Tibial nerve (tissue), 4 donors: ENCODE results near the gene DUSP21. TPM values are rescaled to one million over a fixed set of nuclear protein-coding genes. Genes with fewer than 3 reads are reported as not detected.

Source experiments
- DNase-seq, 2 donors: peaks; one replicate each; pipeline ENCODE4 v3.0.0-alpha.2; 2019; ENCODE audit warnings: low spot score in 2 of 2
- H3K27ac ChIP-seq, 4 donors: fragments of 200-600 bp; sonication (generic) in 3 of 4; one replicate each; pipeline ENCODE4 v1.5.1; 2017 to 2019; ENCODE audit warnings: mild to moderate bottlenecking in 1 of 4
- H3K27me3 ChIP-seq, 2 donors: fragments of 200-600 bp; sonication (generic) in 1 of 2; one replicate each; pipeline versions ENCODE4 v1.5.1 to v1.6.0; 2017 to 2019
- H3K36me3 ChIP-seq, 3 donors: fragments of 200-600 bp; sonication (generic); one replicate each; pipeline ENCODE4 v1.5.1; 2018 to 2019
- H3K4me1 ChIP-seq, 4 donors: fragments of 200-600 bp; sonication (generic) in 3 of 4; one replicate each; pipeline ENCODE4 v1.5.1; 2017 to 2019
- H3K4me3 ChIP-seq, 4 donors: fragments of 200-600 bp; sonication (generic) in 3 of 4; one replicate each; pipeline ENCODE4 v1.5.1; 2017 to 2019; ENCODE audit warnings: mild to moderate bottlenecking in 1 of 4, moderate library complexity in 1 of 4
- H3K9me3 ChIP-seq, 4 donors: fragments of 200-600 bp; sonication (generic) in 3 of 4; one replicate each; pipeline ENCODE4 v1.5.1; 2017 to 2019
- EP300 ChIP-seq, 2 donors: sonication (generic); formaldehyde crosslinking; IDR thresholded peaks; one replicate each; pipeline ENCODE4 v1.6.1; 2017; ENCODE audit warnings: antibody characterized with exemption in 2 of 2, mild to moderate bottlenecking in 1 of 2
- POLR2A ChIP-seq, 2 donors: fragments of 450-650 bp; IDR thresholded peaks; one replicate each; pipeline ENCODE4 v1.6.1; 2017; ENCODE audit warnings: antibody characterized with exemption in 2 of 2, mild to moderate bottlenecking in 2 of 2, moderate library complexity in 2 of 2
- WGBS, 2 donors: methylation state at CpG; one replicate each; pipeline ENCODE4 v1.1.5; 2018; 5-methylcytosine and 5-hydroxymethylcytosine counted together
- total RNA-seq, 4 donors: library from RNA; depleted of rRNA; stranded (reverse); fragments of >200 nt; gene quantifications; one replicate each; pipeline ENCODE4 v1.1.0, GENCODE V29; 2016
- TF ChIP-seq, protein P1 (sequence below), 5 experiments: fragments of 200-600 bp in 3 of 5; fragments of 450-650 bp in 2 of 5; sonication (generic) in 3 of 5; IDR thresholded peaks; one replicate each; pipeline ENCODE4 v1.5.1; 2016 to 2019; ENCODE audit warnings: antibody characterized with exemption in 5 of 5, mild to moderate bottlenecking in 3 of 5, moderate library complexity in 2 of 5

The DUSP21 gene
- total RNA-seq: not detected

DNA sequence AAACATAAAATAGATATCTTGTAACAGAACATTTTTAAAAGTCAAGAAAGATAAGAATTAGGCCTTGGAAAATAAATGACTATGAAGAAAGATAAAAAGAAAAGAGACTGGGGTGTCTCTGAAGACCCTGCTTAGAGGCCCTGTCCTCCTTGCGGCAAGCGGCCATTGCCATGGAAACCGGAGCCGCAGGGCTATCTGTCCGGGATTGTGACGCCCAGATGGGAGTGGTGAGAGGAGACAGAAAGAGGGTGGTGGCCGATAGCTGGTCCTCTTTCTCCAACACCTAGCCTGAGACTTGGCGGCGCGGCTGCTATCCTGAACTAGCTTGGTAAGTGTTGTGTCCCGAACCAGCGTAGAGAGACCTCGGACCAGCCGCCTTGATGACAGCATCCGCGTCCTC is at the start of gene DUSP21:
DUSP21 (plus strand) TSS at position 269 of the 400 bp plus-strand sequence; CDS start at position 381, 112 bp downstream.
- H3K36me3 ChIP-seq: no peaks in the 10 kb centered on the region

DNA sequence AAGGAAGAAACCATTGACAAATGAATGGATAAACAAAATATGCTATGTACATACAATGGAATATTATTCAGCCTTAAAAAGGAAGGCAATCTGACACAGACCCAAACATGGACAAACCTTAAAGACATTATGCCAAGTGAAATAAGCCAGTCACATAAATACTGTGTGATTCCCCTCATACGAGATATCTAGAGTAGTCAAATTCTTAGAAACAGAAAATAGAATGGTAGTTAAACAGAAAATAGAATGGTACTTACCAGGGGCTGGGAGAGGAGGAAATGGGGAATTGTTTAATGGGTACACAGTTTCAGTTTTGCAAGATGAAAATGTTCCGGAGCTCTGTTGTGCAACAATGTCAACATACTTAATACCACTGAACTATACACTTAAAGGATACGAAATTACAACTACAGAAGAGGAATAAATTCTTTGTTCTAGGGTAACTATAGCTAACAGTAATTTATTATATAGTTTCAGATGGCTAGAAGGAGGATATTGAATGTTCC is 47.8 kb upstream of the DUSP21 start:
- Histone ChIP-seq H3K36me3 (no peaks in the 10 kb centered on the region), H3K27ac (no peak overlapping the region), H3K9me3 (no peaks in the 10 kb centered on the region), H3K27me3 (no peaks in the 10 kb centered on the region), H3K4me1 (no peaks in the 10 kb centered on the region), H3K4me3 (no peak overlapping the region)
- WGBS, 2 donors: 60 to 68% methylated on average over 3 of the region's 3 CpGs
- no peak for DNase-seq
- TF ChIP-seq POLR2A (IDR thresholded peaks at IDR 0.05) (no peak), EP300 (IDR thresholded peaks at IDR 0.05) (no peak)
- TF ChIP-seq, protein P1, sequence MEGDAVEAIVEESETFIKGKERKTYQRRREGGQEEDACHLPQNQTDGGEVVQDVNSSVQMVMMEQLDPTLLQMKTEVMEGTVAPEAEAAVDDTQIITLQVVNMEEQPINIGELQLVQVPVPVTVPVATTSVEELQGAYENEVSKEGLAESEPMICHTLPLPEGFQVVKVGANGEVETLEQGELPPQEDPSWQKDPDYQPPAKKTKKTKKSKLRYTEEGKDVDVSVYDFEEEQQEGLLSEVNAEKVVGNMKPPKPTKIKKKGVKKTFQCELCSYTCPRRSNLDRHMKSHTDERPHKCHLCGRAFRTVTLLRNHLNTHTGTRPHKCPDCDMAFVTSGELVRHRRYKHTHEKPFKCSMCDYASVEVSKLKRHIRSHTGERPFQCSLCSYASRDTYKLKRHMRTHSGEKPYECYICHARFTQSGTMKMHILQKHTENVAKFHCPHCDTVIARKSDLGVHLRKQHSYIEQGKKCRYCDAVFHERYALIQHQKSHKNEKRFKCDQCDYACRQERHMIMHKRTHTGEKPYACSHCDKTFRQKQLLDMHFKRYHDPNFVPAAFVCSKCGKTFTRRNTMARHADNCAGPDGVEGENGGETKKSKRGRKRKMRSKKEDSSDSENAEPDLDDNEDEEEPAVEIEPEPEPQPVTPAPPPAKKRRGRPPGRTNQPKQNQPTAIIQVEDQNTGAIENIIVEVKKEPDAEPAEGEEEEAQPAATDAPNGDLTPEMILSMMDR (IDR thresholded peaks at IDR 0.05): no peak

More for the DNA sequence above, at the start of gene DUSP21:
- 89 to 98% methylated on average over 10 to 16 of the region's 16 CpGs for WGBS, 2 donors
- DNase-seq: no peak
- H3K4me1 ChIP-seq: no peaks in the 10 kb centered on the region
- H3K27me3 ChIP-seq: no peaks in the 10 kb centered on the region
- no peak within 1 kb of the TSS for H3K27ac ChIP-seq
- no peaks in the 10 kb centered on the region for H3K9me3 ChIP-seq
- no peak for TF ChIP-seq EP300 (IDR thresholded peaks at IDR 0.05)
- TF ChIP-seq, protein P1 (IDR thresholded peaks at IDR 0.05): no peak
- TF ChIP-seq POLR2A (IDR thresholded peaks at IDR 0.05): no peak
- H3K4me3 ChIP-seq: no peak within 1 kb of the TSS

- TF ChIP-seq POLR2A (IDR thresholded peaks at IDR 0.05) (no peak), EP300 (IDR thresholded peaks at IDR 0.05) (no peak)
- TF ChIP-seq, protein P1 (IDR thresholded peaks at IDR 0.05): no peak
- Histone ChIP-seq H3K27me3 (no peaks in the 10 kb centered on the region), H3K27ac (no peak overlapping the region), H3K36me3 (no peaks in the 10 kb centered on the region), H3K9me3 (no peaks in the 10 kb centered on the region), H3K4me1 (no peaks in the 10 kb centered on the region), H3K4me3 (no peak overlapping the region)
- WGBS, 2 donors: 71 to 89% methylated on average over 2 of the region's 2 CpGs
- DNase-seq: no peak
Measured at GRCh38 chrX:44802613-44803012, 41.2 kb upstream of the DUSP21 start.

GRCh38 chrX:44815681-44816080 is 28.1 kb upstream of the DUSP21 start:
- Histone ChIP-seq H3K27ac (no peak overlapping the region), H3K9me3 (no peaks in the 10 kb centered on the region)
- no peak for TF ChIP-seq EP300 (IDR thresholded peaks at IDR 0.05)
- no peak for TF ChIP-seq POLR2A (IDR thresholded peaks at IDR 0.05)
- TF ChIP-seq, protein P1 (IDR thresholded peaks at IDR 0.05): no peak

GRCh38 chrX:44816367-44816766 is 27.5 kb upstream of the DUSP21 start:
- DNase-seq: no peak
- Histone ChIP-seq H3K4me1 (no peaks in the 10 kb centered on the region), H3K9me3 (no peaks in the 10 kb centered on the region), H3K4me3 (no peak overlapping the region), H3K27me3 (no peaks in the 10 kb centered on the region), H3K27ac (no peak overlapping the region), H3K36me3 (no peaks in the 10 kb centered on the region)
- WGBS, 2 donors: 89 to 100% methylated on average over 2 of the region's 2 CpGs
- TF ChIP-seq POLR2A (IDR thresholded peaks at IDR 0.05) (no peak), EP300 (IDR thresholded peaks at IDR 0.05) (no peak)
- TF ChIP-seq, protein P1 (IDR thresholded peaks at IDR 0.05): no peak

More at GRCh38 chrX:44815681-44816080, 28.1 kb upstream of the DUSP21 start:
- H3K27me3 ChIP-seq: no peaks in the 10 kb centered on the region
- DNase-seq: no peak
- H3K4me3 ChIP-seq: no peak overlapping the region
- no peaks in the 10 kb centered on the region for H3K4me1 ChIP-seq
- no peaks in the 10 kb centered on the region for H3K36me3 ChIP-seq
